SK-MEL-5 (cell line): ENCODE data around the gene ERICH6. TPM values are rescaled to one million over a fixed set of nuclear protein-coding genes. Genes with fewer than 3 reads are reported as not detected.
"Not testable (repeated sequence)": the region's sequence is repeated elsewhere in the genome, so short reads cannot be mapped to it uniquely, and the experiment has no call there.

Experiments used
- DNase-seq: peaks from one replicate; pipeline ENCODE4 v3.0.0-alpha.2; 2016; ENCODE audit warnings: low read depth, low spot score
- in situ Hi-C: cut with HindIII; loops from 2 replicates; pipeline ENCODE4 v1.10.0; 2016; ENCODE audit warnings: low sequenced_read_pairs, high pct_unique_total_duplicates, low pct_unique_long_range_greater_than_20kb
- total RNA-seq: library from RNA; depleted of rRNA; stranded (reverse); fragments of >200 nt; shearing (Covaris generic); gene quantifications from 2 replicates; pipeline ENCODE4 v1.2.3, GENCODE V29; 2014

Gene ERICH6
- total RNA-seq, 1 experiment from 2014 or later, result not detected

- in situ Hi-C loops, result no loop called here
- no peak for DNase-seq
These were observed 64.5 kb downstream of the ERICH6 start for GRCh38 chr3:150639262-150639661.

- in situ Hi-C loops, result no loop called here
- DNase-seq, result no peak
These were observed 67.5 kb downstream of the ERICH6 start for GRCh38 chr3:150636258-150636657.

GRCh38 chr3:150635526-150635925, 68.2 kb downstream of the ERICH6 start:
- in situ Hi-C loops, result no loop called here
- DNase-seq, result no peak

- DNase-seq, result no peak
- in situ Hi-C loops, result no loop called here
These were observed 68.6 kb downstream of the ERICH6 start for GRCh38 chr3:150635076-150635475.

GRCh38 chr3:150631515-150632221, 72.1 kb downstream of the ERICH6 start:
- peak; percentile 5 for DNase-seq
- in situ Hi-C loops, result no loop called here

GRCh38 chr3:150627557-150627956, 76.2 kb downstream of the ERICH6 start:
- in situ Hi-C loops, result no loop called here

GRCh38 chr3:150626148-150626930, 77.4 kb downstream of the ERICH6 start:
- in situ Hi-C loops, result no loop called here
- DNase-seq, result peak; percentile 78

More at GRCh38 chr3:150627557-150627956, 76.2 kb downstream of the ERICH6 start:
- no peak for DNase-seq

GRCh38 chr3:150623945-150624344, 79.8 kb downstream of the ERICH6 start:
- in situ Hi-C loops, result no loop called here
- no peak for DNase-seq

- in situ Hi-C loops, DNase-seq: not testable (repeated sequence)
These were observed 80.8 kb downstream of the ERICH6 start for GRCh38 chr3:150622955-150623354.

- no peak for DNase-seq
- in situ Hi-C loops, result no loop called here
These were observed 83.6 kb downstream of the ERICH6 start for GRCh38 chr3:150620002-150620689.

- DNase-seq, result no peak
These were observed 89.8 kb downstream of the ERICH6 start for GRCh38 chr3:150613709-150614480.

GRCh38 chr3:150613034-150613433, 90.7 kb downstream of the ERICH6 start:
- no peak for DNase-seq
- in situ Hi-C loops, result no loop called here

More at GRCh38 chr3:150613709-150614480, 89.8 kb downstream of the ERICH6 start:
- in situ Hi-C loops, result no loop called here

GRCh38 chr3:150612494-150612893, 91.2 kb downstream of the ERICH6 start:
- no peak for DNase-seq
- in situ Hi-C loops, result no loop called here

GRCh38 chr3:150611666-150612065, 92.1 kb downstream of the ERICH6 start:
- in situ Hi-C loops, result no loop called here
- DNase-seq, result no peak

- in situ Hi-C loops, result no loop called here
- DNase-seq, result no peak
These were observed 92.9 kb downstream of the ERICH6 start for GRCh38 chr3:150610785-150611184.

GRCh38 chr3:150609988-150610387, 93.7 kb downstream of the ERICH6 start:
- in situ Hi-C loops, result no loop called here
- DNase-seq, result no peak
